GM18868 (cell line): Measurements from ENCODE around the gene APH1B.

Experiments
- ATAC-seq: cut with Tn5 transposase; IDR thresholded peaks from one replicate; pipeline ENCODE4 v1.9.1; 2021; ENCODE audit warnings: mild to moderate bottlenecking, moderate library complexity; ENCODE audit not compliant: unreplicated experiment

Gene APH1B

GRCh38 chr15:63251701-63252100, 25.7 kb upstream of the APH1B start:
- ATAC-seq = no peak

GRCh38 chr15:63252292-63252691, 25.1 kb upstream of the APH1B start:
- ATAC-seq = no peak

- ATAC-seq = no peak
These were observed 22.4 kb upstream of the APH1B start for GRCh38 chr15:63254991-63255390.

GRCh38 chr15:63255489-63255990, 21.9 kb upstream of the APH1B start:
- no peak for ATAC-seq

GRCh38 chr15:63256433-63257274, 20.8 kb upstream of the APH1B start:
- ATAC-seq = no peak

GRCh38 chr15:63258658-63259057, 18.7 kb upstream of the APH1B start:
- no peak for ATAC-seq

- ATAC-seq = no peak
These were observed 16.6 kb upstream of the APH1B start for GRCh38 chr15:63260791-63261190.

GRCh38 chr15:63261311-63261710, 16.1 kb upstream of the APH1B start:
- no peak for ATAC-seq

- no peak for ATAC-seq
These were observed 13.9 kb upstream of the APH1B start for GRCh38 chr15:63263519-63263918.

- ATAC-seq = no peak
These were observed 12.6 kb upstream of the APH1B start for GRCh38 chr15:63264688-63265293.

GRCh38 chr15:63274427-63274826, 3.0 kb upstream of the APH1B start:
- no peak for ATAC-seq

GRCh38 chr15:63276342-63277037, 915 bp upstream of the APH1B start:
- no peak for ATAC-seq

- ATAC-seq = peak; percentile 7
These were observed 570 bp downstream of the APH1B start for GRCh38 chr15:63277893-63278456.

- ATAC-seq = no peak
These were observed 5.7 kb downstream of the APH1B start for GRCh38 chr15:63283126-63283525.

- no peak for ATAC-seq
These were observed 6.9 kb downstream of the APH1B start for GRCh38 chr15:63284335-63284734.

GRCh38 chr15:63287109-63287508, 9.7 kb downstream of the APH1B start:
- ATAC-seq = no peak

- no peak for ATAC-seq
These were observed 10.9 kb downstream of the APH1B start for GRCh38 chr15:63288342-63288741.

GRCh38 chr15:63288778-63289378, 11.5 kb downstream of the APH1B start:
- ATAC-seq = no peak

- ATAC-seq = no peak
These were observed 14.1 kb downstream of the APH1B start for GRCh38 chr15:63291507-63291906.

- ATAC-seq = no peak
These were observed 14.8 kb downstream of the APH1B start for GRCh38 chr15:63292241-63292640.

GRCh38 chr15:63292771-63293170, 15.4 kb downstream of the APH1B start:
- peak; percentile 88 for ATAC-seq
